ENCODE results near the gene MRPL24. TPM values are rescaled to one million over a fixed set of nuclear protein-coding genes. Genes with fewer than 3 reads are reported as not detected.

Gene MRPL24
- 55.3 and 69.0 TPM in 2 replicates for total RNA-seq (2014; rRNA removed; shearing (Covaris generic))
- 49.3 and 56.6 TPM in 2 replicates for total RNA-seq (2022)
- percentile 78 among the genes with signal in this experiment for Bru-seq, nascent RNA
- BruChase-seq, experiment 1, labeled RNA remaining after a 6-hour chase = percentile 82 among the genes with signal in this experiment
- BruChase-seq, experiment 2, labeled RNA remaining after a 2-hour chase = percentile 75 among the genes with signal in this experiment
- long read RNA-seq, transcript MRPL24-201 (6 exons, 883 nt) = major isoform, 7 of 48 reads
- long read RNA-seq, partial matches to known transcripts = 0 of 48 reads
- long read RNA-seq, other reads (novel, unspliced or antisense) = 37 of 48 reads

- peak within 1 kb of the TSS; percentile 7; the same call in 1 of the 2 replicates for H2AFZ ChIP-seq (ENCODE audit: low read length)
- DNase-seq (ENCODE audit: low spot score) = peak; percentile 99
- H3K9me2 ChIP-seq (ENCODE audit: insufficient read depth, low read length) = no peaks in the 10 kb centered on the region
- intact Hi-C loops (cut with micrococcal nuclease; ENCODE audit: unreplicated experiment) = loop anchor here (1.0 kb wide), 1 partner anchor 26 kb away; the partner anchor contains the start of gene PRCC
- POLR2A ChIA-PET = interaction anchor here (0.6 to 2.7 kb wide), 9 partner anchors 9 to 1033 kb away, joined by 3 to 16 read pairs (median 5); partner anchors contain the start of genes HDGF, ISG20L2, METTL25B and PRCC
- CTCF ChIA-PET (ENCODE audit: unreplicated experiment) = interaction anchor here (0.6 to 1.1 kb wide), 4 partner anchors 14 to 51 kb away, joined by 3 to 4 read pairs (median 3); no protein-coding TSS in a partner anchor
- TF ChIP-seq CTCF (conservative IDR thresholded peaks at IDR 0.05; ENCODE audit: low read length) (no peak), EZH2phosphoT487 (IDR thresholded peaks at IDR 0.05; ENCODE audit: borderline replicate concordance, low read depth, low read length) (no peak)
- peak within 1 kb of the TSS; percentile 75 for H3K4me2 ChIP-seq (ENCODE audit: low read length)
- peaks cover 26% of the 10 kb centered on the region for H3K4me1 ChIP-seq (ENCODE audit: insufficient read depth, low read length, poor library complexity, severe bottlenecking)
- H3K9me3 ChIP-seq (ENCODE audit: low read length) = no peaks in the 10 kb centered on the region
- H3K4me3 ChIP-seq (ENCODE audit: low read depth, low read length, poor library complexity, severe bottlenecking) = peak within 1 kb of the TSS; percentile 74
- H3K36me3 ChIP-seq (ENCODE audit: insufficient read depth, low read length) = peaks cover 86% of the 10 kb centered on the region
- no TSS peak for BruUV-seq (replicated peaks)
- H3K79me2 ChIP-seq (ENCODE audit: insufficient read depth, low read depth, low read length) = peaks cover 24% of the 10 kb centered on the region
- peak within 1 kb of the TSS; percentile 70 for H3K27ac ChIP-seq (ENCODE audit: low read depth, low read length, poor library complexity, severe bottlenecking)
- H4K20me1 ChIP-seq (ENCODE audit: insufficient read depth, low read length) = peaks cover 4% of the 10 kb centered on the region; the same call in 1 of the 2 replicates
Measured at GRCh38 chr1:156740741-156741480, at the start of gene MRPL24. Gene MRPL24, minus strand, starts transcription at chr1:156741088. Its CDS starts 2,384 bp downstream, at chr1:156738704.

GRCh38 chr1:156789621-156790318 lies 48.9 kb upstream of the MRPL24 start:
- H3K4me1 ChIP-seq (ENCODE audit: insufficient read depth, low read length, poor library complexity, severe bottlenecking) = no peaks in the 10 kb centered on the region
- H2AFZ ChIP-seq (ENCODE audit: low read length) = no peak overlapping the region
- H3K4me3 ChIP-seq (ENCODE audit: low read depth, low read length, poor library complexity, severe bottlenecking) = no peak overlapping the region
- POLR2A ChIA-PET = no interaction called here
- peaks cover 93% of the 10 kb centered on the region for H3K36me3 ChIP-seq (ENCODE audit: insufficient read depth, low read length)
- no peaks in the 10 kb centered on the region for H4K20me1 ChIP-seq (ENCODE audit: insufficient read depth, low read length)
- TSS peak; percentile 44 for BruUV-seq (replicated peaks)
- no peaks in the 10 kb centered on the region for H3K9me3 ChIP-seq (ENCODE audit: low read length)
- H3K27ac ChIP-seq (ENCODE audit: low read depth, low read length, poor library complexity, severe bottlenecking) = no peak overlapping the region
- intact Hi-C loops (cut with micrococcal nuclease; ENCODE audit: unreplicated experiment) = loop anchor here (10.0 kb wide), 1 partner anchor 105 kb away; no protein-coding TSS in a partner anchor
- CTCF ChIA-PET (ENCODE audit: unreplicated experiment) = no interaction called here
- no peak overlapping the region for H3K4me2 ChIP-seq (ENCODE audit: low read length)
- TF ChIP-seq EZH2phosphoT487 (IDR thresholded peaks at IDR 0.05; ENCODE audit: borderline replicate concordance, low read depth, low read length) (no peak), CTCF (conservative IDR thresholded peaks at IDR 0.05; ENCODE audit: low read length) (no peak)
- H3K9me2 ChIP-seq (ENCODE audit: insufficient read depth, low read length) = no peaks in the 10 kb centered on the region
- DNase-seq (ENCODE audit: low spot score) = no peak
- H3K79me2 ChIP-seq (ENCODE audit: insufficient read depth, low read depth, low read length) = no peaks in the 10 kb centered on the region
